ENCODE data around the gene HS6ST3.

The HS6ST3 gene

GRCh38 chr13:96199315-96199714 lies 109.4 kb downstream of the HS6ST3 start:
- DNase-seq (ENCODE audit: low spot score) = no peak

DNA sequence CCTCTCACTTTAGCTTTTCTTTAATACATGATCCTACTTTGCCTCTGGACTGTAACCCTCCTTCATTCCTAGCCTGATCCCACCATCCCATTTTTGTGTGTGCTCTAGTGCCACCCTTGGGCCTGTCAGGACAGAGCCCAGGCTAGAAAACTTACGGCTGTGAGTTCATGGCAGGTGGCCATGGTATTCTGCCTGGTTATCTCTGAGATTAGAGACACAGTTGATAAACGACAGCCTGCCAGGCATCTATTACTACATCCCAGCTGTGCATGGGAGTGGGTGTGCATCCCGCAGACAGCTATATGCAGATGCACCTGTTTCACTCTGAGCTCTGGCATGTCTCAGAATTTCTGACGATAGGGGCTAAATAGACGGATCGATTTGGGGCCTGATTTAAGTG lies 110.9 kb downstream of the HS6ST3 start:
- DNase-seq (ENCODE audit: low spot score) = no peak

- no peak for DNase-seq (ENCODE audit: low spot score)
Observed at GRCh38 chr13:96202315-96202714, 112.4 kb downstream of the HS6ST3 start.

DNA sequence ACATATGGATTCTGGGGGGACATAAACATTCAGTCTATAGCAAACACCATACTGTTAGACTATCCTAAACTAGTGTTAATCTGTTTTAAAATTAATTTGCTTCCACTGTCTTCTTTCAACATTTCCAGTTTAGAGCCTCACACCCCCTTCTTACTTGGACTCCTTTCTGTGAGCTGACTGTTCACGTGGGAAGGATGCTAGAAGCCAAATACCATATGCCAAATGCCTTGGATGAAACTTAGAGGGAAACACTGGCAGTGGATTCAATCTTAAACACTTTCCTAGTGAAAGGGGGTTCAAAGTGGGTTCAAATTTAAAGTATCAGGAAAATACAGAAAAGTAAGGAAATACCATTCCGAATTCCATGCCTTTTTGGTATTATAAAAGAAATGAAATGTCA lies 113.6 kb downstream of the HS6ST3 start:
- no peak for DNase-seq (ENCODE audit: low spot score)

DNA sequence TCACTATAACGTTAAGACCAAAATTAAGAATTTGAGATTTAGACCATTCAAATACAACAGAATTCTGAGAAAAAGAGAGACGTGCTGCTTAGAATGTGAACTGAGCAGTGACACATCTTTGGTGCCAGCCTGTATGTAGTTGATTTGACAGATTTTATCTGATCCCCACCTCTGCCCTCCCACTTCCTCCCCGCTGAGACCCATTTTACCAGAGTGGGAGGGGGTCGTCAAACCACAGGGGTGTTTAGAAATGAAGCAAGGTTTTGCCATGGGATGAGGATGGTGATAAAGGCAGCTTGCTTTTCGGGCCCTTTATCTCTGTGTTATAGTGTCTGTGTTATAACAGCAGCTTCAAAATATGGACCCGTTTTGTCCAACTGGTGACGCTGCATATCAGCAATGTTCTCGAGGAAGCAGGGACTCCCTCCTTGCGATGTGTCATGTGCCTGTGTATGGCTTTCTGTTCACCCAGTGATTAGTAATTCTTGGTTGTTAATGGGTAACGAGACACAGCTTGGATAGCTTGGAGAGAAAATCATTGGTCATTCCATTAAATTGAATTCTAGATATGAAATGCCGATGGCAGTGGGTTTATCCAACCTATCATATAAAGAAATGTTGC lies 125.0 kb downstream of the HS6ST3 start:
- no peak for DNase-seq (ENCODE audit: low spot score)

GRCh38 chr13:96216543-96216942 lies 126.6 kb downstream of the HS6ST3 start:
- DNase-seq (ENCODE audit: low spot score) = no peak

DNA sequence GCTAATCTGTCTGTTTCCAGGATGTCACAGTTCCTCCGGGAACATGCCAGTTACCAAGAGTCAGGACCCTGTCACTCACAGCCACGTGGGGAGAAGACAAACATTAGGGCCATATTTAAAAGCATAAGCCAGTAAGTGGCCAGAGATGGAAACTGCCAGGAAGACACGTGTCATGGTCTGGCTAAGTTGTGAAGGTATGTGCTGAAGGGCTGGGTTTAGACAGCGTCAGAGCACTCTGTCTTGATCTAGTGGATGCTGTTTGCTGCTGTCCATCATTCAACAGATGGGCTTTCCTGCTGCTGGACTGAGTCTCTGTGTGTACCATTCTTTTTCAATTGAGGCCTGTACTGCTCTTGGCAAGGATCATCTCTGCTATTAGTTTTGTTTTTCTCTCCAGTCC lies 128.6 kb downstream of the HS6ST3 start:
- DNase-seq (ENCODE audit: low spot score) = no peak

GRCh38 chr13:96221471-96221870 lies 131.6 kb downstream of the HS6ST3 start:
- DNase-seq (ENCODE audit: low spot score) = no peak

DNA sequence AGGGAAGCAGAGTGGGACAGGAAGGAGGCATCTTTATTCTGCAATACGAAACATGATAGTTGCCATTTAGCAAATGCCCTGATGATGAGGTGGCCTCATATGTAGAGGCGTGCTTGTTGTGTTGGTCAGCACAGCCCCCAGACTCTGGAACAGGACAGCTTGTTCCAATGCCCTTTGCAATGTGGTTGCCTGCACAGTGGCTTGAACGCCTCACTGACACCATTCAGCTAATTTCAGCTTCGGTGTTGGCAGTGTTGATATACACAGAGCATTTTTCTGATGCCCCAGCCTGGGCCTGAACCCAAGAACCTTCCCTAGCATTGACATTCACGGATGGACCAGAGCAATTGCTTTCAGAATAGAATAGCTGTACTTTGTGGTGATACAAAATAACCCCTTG lies 133.3 kb downstream of the HS6ST3 start:
- DNase-seq (ENCODE audit: low spot score) = no peak

- no peak for DNase-seq (ENCODE audit: low spot score)
Observed at GRCh38 chr13:96229356-96229755, 139.4 kb downstream of the HS6ST3 start.

- no peak for DNase-seq (ENCODE audit: low spot score)
Observed at GRCh38 chr13:96238241-96238640, 148.3 kb downstream of the HS6ST3 start.

DNA sequence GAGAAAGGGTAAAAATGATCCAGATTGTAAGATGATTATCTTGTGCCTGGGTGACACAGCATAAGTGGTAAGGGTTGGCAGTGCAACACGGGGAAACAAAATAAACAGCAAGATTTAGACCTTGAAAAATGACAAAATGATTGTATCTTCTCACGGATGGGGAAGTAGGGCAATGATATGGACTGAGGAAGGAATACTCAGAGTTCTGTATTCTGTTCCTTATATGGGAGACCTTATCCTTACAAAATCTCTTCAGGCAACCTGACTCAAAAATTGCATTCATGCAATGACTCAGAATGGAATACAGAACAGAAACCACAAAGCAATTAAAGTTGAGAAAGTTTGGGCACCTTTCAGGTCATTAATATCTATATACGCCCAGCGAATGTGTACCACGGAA lies 149.0 kb downstream of the HS6ST3 start:
- no peak for DNase-seq (ENCODE audit: low spot score)

DNA sequence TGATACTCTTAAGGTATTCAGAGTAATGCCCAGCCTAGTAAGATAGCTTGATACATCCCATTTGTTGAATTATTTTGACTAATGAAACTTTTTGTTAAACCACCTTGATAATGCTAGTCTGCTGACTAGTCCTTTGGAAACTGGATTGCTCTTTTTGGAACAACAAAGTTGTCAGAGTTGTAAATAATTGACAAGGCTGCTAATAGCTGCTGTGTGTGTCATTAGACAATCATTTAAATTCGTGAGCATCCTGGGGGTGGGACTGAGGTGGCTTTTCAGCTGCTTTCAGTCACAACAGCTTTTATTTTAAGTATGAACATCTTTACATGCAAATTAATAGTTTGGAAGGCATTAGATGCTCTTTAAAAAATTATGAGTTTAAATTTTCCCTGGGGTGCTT lies 153.5 kb downstream of the HS6ST3 start:
- no peak for DNase-seq (ENCODE audit: low spot score)

- no peak for DNase-seq (ENCODE audit: low spot score)
Observed at GRCh38 chr13:96248103-96248502, 158.2 kb downstream of the HS6ST3 start.

DNA sequence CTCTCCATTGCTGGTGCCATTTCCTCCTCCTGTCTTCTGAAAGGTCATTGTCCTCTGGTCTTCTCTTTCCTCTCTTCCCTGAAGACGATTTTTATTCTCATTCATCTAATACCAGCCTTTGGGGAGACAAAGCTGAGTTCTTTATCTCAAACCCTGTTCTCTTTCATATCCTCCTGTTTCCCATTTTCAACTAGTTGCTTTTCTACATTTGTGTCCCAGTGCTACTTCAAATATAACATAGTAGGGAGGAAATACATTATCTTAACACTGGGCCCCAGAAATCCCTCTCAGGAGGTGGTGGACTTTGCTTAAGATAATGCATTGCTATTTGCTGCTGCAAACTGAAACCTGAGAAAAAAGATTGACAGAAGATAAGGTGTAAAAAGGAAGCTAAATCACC lies 159.1 kb downstream of the HS6ST3 start:
- no peak for DNase-seq (ENCODE audit: low spot score)

DNA sequence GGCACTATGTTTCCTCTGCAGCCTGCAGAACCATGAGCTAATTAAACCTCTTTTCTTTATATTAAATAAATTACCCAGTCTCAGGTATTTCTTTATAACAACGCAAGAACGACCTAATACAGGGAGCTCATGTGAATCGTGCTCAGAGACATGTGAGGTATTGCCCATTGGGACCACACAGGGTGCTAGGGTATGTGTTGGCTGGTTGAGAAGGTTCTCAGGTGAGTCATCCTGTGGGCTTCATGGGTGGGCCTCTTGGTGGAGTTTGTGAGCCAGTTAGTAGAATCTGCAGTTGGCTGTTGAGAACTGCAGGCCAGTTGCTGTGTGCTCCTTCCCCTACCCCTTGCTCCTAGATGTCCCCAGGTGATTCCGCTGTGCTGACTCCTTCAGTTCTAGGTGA lies 163.0 kb downstream of the HS6ST3 start:
- DNase-seq (ENCODE audit: low spot score) = no peak

DNA sequence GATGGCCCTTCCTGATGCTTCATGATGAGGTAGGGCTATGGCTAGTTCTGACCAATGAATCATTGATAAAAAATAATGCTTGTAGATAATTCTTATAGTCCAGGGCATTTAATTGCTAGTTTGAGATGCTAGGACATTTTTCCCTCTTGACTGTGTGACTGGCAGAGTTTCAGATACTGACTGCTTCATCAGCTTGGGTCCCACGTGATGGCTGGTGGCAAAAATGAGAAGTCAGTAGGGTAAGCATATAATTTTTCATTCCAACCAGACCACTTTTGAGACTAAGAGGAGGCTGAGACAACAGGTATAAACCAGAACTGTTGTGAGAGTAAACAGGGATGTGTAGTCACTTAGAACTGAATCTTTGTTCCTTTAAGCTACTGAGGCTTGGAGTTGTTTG lies 183.3 kb downstream of the HS6ST3 start:
- DNase-seq (ENCODE audit: low spot score) = no peak

DNA sequence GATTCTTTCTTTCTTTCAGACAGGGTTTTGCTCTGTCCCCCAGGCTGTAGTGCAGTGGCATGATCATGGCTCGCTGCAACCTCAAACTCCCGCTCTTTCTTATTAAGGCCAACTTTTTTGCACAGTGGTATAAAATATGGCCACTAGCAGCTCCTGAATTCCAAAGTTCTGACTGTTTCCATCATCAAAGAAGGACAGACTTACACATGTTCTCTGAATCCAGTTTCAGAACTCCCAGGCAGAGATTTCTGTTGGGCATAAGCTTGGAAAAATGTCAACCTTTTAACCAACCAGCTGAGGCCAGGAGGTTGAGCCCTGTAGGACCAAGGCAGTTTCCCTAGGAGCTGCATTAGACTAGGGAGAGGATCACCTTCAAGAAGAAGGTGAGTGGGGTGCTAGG lies 184.1 kb downstream of the HS6ST3 start:
- no peak for DNase-seq (ENCODE audit: low spot score)

DNA sequence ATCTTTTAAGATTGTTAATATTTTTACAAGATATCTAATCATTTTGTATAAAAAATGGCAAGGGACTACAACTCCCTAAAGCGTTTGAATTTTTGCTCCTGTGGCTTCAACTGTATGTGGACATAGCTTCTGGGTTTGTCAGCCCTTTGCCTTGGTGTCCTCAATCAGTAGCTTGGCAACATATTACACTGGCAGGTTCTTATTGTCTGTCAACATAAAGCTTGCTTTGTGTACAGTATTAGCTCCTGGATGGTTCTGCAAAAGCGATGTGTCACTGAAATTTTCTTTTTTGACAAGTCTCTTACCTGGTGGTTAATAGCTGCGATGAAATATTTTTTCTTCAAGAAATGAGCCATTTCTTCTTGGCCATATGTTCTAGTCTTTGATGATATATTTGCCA lies 190.0 kb downstream of the HS6ST3 start:
- DNase-seq (ENCODE audit: low spot score) = no peak

DNA sequence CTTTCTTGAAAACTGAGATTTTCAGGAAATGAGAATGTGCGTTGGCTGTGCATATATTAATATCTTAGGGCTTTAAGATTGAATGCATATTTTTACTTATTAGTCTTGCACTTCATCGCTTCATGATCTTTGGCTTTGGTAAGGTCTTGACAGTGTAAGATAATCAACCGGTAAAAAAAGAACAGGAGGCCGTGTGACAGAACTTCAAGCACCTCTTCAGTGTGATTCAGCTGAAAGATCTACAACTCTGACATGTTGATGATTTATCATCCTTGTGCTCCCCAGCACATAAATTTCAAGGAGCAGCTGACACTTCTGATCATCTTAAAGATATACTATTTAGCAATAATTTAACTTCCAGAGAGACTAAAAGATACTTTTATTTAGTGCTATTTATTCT lies 195.1 kb downstream of the HS6ST3 start:
- DNase-seq (ENCODE audit: low spot score) = no peak

DNA sequence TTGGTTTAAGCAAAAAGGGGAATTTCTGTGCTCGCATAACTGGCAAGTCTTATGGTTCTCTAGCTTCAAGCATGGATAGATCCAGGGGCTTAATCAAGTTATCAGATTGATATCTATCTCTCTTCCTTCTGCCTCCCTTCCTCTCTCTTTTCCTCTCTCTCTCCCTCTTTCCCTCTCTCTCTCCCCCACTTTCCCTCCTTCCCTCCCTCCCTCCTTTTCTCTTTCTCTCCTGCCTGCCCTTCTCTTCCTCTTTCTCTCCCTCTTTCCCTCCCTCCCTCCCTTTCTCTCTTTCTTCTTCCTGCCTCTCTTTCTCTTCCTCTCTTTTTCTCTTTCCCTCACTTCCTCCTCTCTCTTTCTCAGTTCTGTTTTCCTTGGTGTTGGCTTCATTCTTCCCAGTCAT lies 195.8 kb downstream of the HS6ST3 start:
- DNase-seq (ENCODE audit: low spot score) = no peak

DNA sequence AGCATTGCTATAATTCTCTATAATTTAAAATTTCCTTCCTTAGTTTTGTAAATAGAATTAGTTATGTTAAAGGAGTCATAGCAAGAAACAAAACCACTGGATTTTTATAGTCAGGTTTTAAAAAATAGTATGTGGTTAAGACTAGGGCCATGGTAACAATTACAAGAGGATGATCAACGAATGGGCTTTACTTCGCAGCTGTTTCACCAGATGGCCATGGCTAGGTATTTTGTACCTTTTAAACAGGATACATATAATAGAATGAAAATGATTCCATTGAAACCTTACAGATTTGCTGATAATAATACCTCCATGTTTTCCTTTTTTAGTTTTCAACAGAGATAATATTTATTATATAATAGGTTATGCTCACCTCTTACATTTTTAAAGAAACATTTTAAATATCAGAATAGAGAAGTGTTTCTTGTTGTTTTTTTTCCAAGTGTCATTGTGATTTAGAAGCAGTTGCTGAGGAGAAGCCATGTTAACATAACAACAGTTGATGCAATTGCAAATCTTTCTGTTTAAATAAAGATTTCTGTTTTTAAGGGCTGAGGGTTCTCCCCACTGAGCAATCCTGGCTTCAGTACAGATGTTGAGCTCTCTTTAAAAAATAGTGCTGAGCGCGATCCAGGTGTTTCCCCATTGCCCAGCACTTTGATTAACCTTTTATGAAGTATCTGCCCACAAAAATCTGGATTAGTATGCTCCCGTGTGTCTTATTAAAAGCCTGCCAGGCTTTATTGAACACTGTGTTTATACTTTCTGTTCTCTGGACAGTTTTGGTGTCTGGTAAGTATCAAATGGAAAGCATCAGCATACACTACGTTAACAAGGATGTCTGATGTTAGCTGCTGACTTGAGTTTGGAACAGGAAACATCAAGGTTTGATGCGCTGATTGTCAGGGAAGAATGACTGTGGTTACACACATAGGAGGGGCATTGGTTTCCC lies 205.3 kb downstream of the HS6ST3 start:
- no peak for DNase-seq (ENCODE audit: low spot score)

DNA sequence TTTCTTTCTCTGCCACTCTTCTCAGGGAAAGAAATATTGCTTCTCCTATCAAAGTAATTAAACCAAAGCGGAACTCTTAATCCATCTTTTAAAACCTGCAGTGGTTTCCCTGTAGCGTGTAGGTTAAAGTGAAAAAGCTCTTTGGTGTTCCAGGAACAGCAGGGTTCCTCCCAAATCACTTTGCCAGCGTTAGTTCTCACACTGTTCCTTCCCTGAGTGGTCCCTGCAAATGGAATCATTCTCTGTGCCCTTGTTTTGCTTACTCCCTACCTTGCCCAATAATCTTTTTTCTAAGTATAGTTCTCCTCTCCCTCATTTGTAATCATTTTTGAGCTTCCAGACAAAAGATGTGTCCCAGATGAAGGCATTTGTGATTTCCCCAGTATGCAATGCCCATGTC lies 207.5 kb downstream of the HS6ST3 start:
- DNase-seq (ENCODE audit: low spot score) = no peak

GRCh38 chr13:96299235-96299634 lies 209.3 kb downstream of the HS6ST3 start:
- no peak for DNase-seq (ENCODE audit: low spot score)
